ENCODE data around the gene WFDC6.

Gene WFDC6

DNA sequence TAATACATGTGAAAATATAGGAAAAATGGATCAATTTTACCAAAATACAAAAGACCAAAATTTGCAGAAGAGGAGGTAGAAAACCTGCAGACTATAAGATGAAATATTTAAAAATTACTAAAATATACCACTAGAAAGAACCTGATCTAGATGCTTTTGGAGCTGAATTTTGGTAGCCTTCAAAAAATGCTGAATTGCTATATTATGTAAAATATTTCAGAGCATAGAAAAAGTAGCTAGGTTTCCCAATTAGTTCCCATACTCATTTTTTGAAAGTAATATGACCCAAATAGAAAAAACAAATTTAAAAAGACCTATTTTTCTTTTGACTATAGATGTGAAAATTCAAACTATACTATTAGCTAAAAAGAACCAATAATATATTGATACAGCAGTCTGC lies 11.5 kb upstream of the WFDC6 start:
- no peaks in the 10 kb centered on the region for H3K4me1 ChIP-seq (ENCODE audit: insufficient read depth, low read length, poor library complexity, severe bottlenecking)
- H2AFZ ChIP-seq (ENCODE audit: low read length): no peak overlapping the region
- H3K79me2 ChIP-seq (ENCODE audit: insufficient read depth, low read length): no peaks in the 10 kb centered on the region
- no peak overlapping the region for H3K9ac ChIP-seq (ENCODE audit: low read depth, low read length, poor library complexity, severe bottlenecking)
- no peaks in the 10 kb centered on the region for H3K27me3 ChIP-seq (ENCODE audit: insufficient read depth, low read length, poor library complexity, severe bottlenecking)
- H3K9me2 ChIP-seq (replicated peaks; ENCODE audit: low read depth, low read length): no peaks in the 10 kb centered on the region
- H4K20me1 ChIP-seq (ENCODE audit: insufficient read depth, low read length, poor library complexity, severe bottlenecking): no peaks in the 10 kb centered on the region
- H3K4me3 ChIP-seq (ENCODE audit: low read length, poor library complexity, severe bottlenecking): no peak overlapping the region
- H3K9me3 ChIP-seq (ENCODE audit: insufficient read depth, low read depth, low read length): no peaks in the 10 kb centered on the region
- no peak overlapping the region for H3K4me2 ChIP-seq (ENCODE audit: low read depth, low read length, poor library complexity, severe bottlenecking)
- no peaks in the 10 kb centered on the region for H3F3A ChIP-seq (ENCODE audit: low read depth)
- H3K36me3 ChIP-seq (ENCODE audit: insufficient read depth, low read length): no peaks in the 10 kb centered on the region
- TF ChIP-seq, protein P1, sequence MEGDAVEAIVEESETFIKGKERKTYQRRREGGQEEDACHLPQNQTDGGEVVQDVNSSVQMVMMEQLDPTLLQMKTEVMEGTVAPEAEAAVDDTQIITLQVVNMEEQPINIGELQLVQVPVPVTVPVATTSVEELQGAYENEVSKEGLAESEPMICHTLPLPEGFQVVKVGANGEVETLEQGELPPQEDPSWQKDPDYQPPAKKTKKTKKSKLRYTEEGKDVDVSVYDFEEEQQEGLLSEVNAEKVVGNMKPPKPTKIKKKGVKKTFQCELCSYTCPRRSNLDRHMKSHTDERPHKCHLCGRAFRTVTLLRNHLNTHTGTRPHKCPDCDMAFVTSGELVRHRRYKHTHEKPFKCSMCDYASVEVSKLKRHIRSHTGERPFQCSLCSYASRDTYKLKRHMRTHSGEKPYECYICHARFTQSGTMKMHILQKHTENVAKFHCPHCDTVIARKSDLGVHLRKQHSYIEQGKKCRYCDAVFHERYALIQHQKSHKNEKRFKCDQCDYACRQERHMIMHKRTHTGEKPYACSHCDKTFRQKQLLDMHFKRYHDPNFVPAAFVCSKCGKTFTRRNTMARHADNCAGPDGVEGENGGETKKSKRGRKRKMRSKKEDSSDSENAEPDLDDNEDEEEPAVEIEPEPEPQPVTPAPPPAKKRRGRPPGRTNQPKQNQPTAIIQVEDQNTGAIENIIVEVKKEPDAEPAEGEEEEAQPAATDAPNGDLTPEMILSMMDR (conservative IDR thresholded peaks at IDR 0.05; ENCODE audit: low read length): no peak
- no peak for TF ChIP-seq EZH2phosphoT487 (IDR thresholded peaks at IDR 0.05; ENCODE audit: borderline replicate concordance)

DNA sequence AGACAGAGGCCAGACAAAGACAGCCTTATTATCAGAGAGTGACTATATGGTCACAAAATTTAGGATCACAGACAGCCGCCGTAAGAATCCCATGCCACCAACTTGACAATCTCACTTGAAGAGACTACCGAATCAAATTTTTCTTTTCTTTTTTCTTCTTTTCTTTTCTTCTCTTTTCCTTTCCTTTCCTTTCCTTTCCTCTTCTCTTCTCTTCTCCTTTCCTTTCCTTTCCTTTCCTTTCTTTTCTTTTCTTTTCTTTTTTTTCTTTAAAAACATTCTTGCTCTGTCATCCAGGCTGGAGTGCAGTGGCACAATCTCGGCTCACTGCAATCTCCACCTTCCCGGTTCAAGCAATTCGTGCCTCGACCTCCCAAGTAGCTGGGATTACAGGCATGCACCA lies 9.1 kb upstream of the WFDC6 start:
- Histone ChIP-seq H3F3A (ENCODE audit: low read depth) (no peaks in the 10 kb centered on the region), H3K9me3 (ENCODE audit: insufficient read depth, low read depth, low read length) (no peaks in the 10 kb centered on the region), H4K20me1 (ENCODE audit: insufficient read depth, low read length, poor library complexity, severe bottlenecking) (no peaks in the 10 kb centered on the region), H3K36me3 (ENCODE audit: insufficient read depth, low read length) (no peaks in the 10 kb centered on the region), H3K4me3 (ENCODE audit: low read length, poor library complexity, severe bottlenecking) (no peak overlapping the region), H3K4me2 (ENCODE audit: low read depth, low read length, poor library complexity, severe bottlenecking) (no peak overlapping the region), H3K9me2 (replicated peaks; ENCODE audit: low read depth, low read length) (no peaks in the 10 kb centered on the region), H3K27me3 (ENCODE audit: insufficient read depth, low read length, poor library complexity, severe bottlenecking) (no peaks in the 10 kb centered on the region), H2AFZ (ENCODE audit: low read length) (no peak overlapping the region), H3K4me1 (ENCODE audit: insufficient read depth, low read length, poor library complexity, severe bottlenecking) (no peaks in the 10 kb centered on the region), H3K9ac (ENCODE audit: low read depth, low read length, poor library complexity, severe bottlenecking) (no peak overlapping the region), H3K79me2 (ENCODE audit: insufficient read depth, low read length) (no peaks in the 10 kb centered on the region)
- TF ChIP-seq, protein P1 (conservative IDR thresholded peaks at IDR 0.05; ENCODE audit: low read length): no peak
- no peak for TF ChIP-seq EZH2phosphoT487 (IDR thresholded peaks at IDR 0.05; ENCODE audit: borderline replicate concordance)

DNA sequence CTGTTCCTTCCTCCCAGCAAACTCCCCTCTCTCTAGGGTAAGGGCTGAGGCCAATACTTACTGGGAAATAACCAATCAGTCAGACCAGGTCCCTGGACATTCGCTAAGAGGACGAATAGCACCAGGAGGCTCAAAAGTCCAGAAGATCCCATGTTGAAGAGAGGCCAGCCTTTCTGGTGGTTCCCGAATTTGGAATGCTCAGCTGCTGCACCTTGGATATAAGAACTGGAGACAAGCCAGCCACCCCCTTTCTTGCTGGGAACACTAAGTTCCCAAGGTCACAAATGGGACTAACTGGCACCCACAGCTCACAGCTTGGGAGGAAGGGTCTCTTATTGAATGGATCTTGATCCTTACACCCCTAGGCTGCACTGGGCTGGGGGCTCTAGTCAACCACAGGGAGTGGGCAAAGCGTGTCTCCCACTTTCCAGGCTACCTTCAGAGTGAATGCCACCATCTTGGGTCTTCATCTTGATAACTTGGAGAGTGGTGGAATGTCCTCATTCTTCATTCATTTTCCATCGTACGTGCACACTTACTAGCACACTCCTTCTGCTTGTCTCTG lies 8.0 kb upstream of the WFDC6 start, which contains the start of gene EPPIN:
EPPIN (minus strand) TSS at position 196 of the 565 bp plus-strand sequence; CDS start at position 152, 44 bp downstream.
- Histone ChIP-seq H3K4me3 (ENCODE audit: low read length, poor library complexity, severe bottlenecking) (no peak within 1 kb of the TSS), H3K79me2 (ENCODE audit: insufficient read depth, low read length) (no peaks in the 10 kb centered on the region), H3F3A (ENCODE audit: low read depth) (no peaks in the 10 kb centered on the region), H4K20me1 (ENCODE audit: insufficient read depth, low read length, poor library complexity, severe bottlenecking) (no peaks in the 10 kb centered on the region), H3K9ac (ENCODE audit: low read depth, low read length, poor library complexity, severe bottlenecking) (no peak within 1 kb of the TSS), H3K27me3 (ENCODE audit: insufficient read depth, low read length, poor library complexity, severe bottlenecking) (no peaks in the 10 kb centered on the region), H3K4me1 (ENCODE audit: insufficient read depth, low read length, poor library complexity, severe bottlenecking) (no peaks in the 10 kb centered on the region), H3K4me2 (ENCODE audit: low read depth, low read length, poor library complexity, severe bottlenecking) (no peak within 1 kb of the TSS), H3K9me3 (ENCODE audit: insufficient read depth, low read depth, low read length) (no peaks in the 10 kb centered on the region), H3K36me3 (ENCODE audit: insufficient read depth, low read length) (no peaks in the 10 kb centered on the region), H3K9me2 (replicated peaks; ENCODE audit: low read depth, low read length) (no peaks in the 10 kb centered on the region), H2AFZ (ENCODE audit: low read length) (peak within 1 kb of the TSS; percentile 0; the same call in 1 of the 2 replicates)
- TF ChIP-seq, protein P1 (conservative IDR thresholded peaks at IDR 0.05; ENCODE audit: low read length): no peak
- TF ChIP-seq EZH2phosphoT487 (IDR thresholded peaks at IDR 0.05; ENCODE audit: borderline replicate concordance): no peak
